K562 (cell line): ENCODE measurements around the gene PLCD1. TPM values are rescaled to one million over a fixed set of nuclear protein-coding genes. Genes with fewer than 3 reads are reported as not detected.

Source experiments
- ASH1L ChIP-seq: fragments of 450-650 bp; IDR thresholded peaks from 2 replicates; pipeline ENCODE4 v1.6.1; 2018; ENCODE audit warnings: borderline replicate concordance, mild to moderate bottlenecking, low read depth; ENCODE audit not compliant: partially characterized antibody
- POLR2G ChIP-seq: fragments of 200-400 bp; formaldehyde crosslinking; IDR thresholded peaks from 2 replicates; pipeline ENCODE4 v1.6.1; 2017; ENCODE audit warnings: low read depth, mild to moderate bottlenecking, antibody characterized with exemption, low read length, moderate library complexity
- RAD21 ChIP-seq, 2 experiments: fragments of 250-450 bp in 1 of 2; fragments of 450-650 bp in 1 of 2; sonication (Bioruptor Pico) in 1 of 2; formaldehyde crosslinking in 1 of 2; IDR thresholded peaks in 1 of 2; conservative IDR thresholded peaks in 1 of 2; 2 replicates each; pipeline versions ENCODE4 v1.4.0 to v1.8.0; 2020 to 2022; ENCODE audit warnings: mild to moderate bottlenecking in 2 of 2, moderate library complexity in 1 of 2
- SREBF2 ChIP-seq: sonication (generic); formaldehyde crosslinking; IDR thresholded peaks from 2 replicates; pipeline ENCODE4 v1.4.0; 2020; ENCODE audit warnings: mild to moderate bottlenecking, missing genetic modification reagents
- ZFP36 ChIP-seq: fragments of 150-350 bp; IDR thresholded peaks from 2 replicates; pipeline ENCODE4 v1.6.1; 2018; ENCODE audit warnings: low read length, low read depth; ENCODE audit not compliant: partially characterized antibody
- polyA plus RNA-seq, 8 experiments: library from polyadenylated mRNA; depleted of rRNA in 4 of 8; stranded (reverse) in 5 of 8; unstranded in 3 of 8; fragments of >200 nt; fragmentation: Nextera tagmentation in 2 of 8; fragmentation: Illumina TruSeq in 1 of 8; extraction: Ambion mirVana in 2 of 8; extraction: Trizol in 1 of 8; gene quantifications; 2 replicates each; pipeline versions ENCODE4 v1.2.1 to v1.2.3, GENCODE V29; 2011 to 2014; ENCODE audit warnings: inconsistent platforms in 1 of 8, missing spikeins in 1 of 8
- total RNA-seq, 7 experiments: library from RNA; depleted of rRNA in 6 of 7; stranded (reverse); fragments of >200 nt in 6 of 7; fragmentation: Illumina TruSeq in 2 of 7; extraction: Trizol in 2 of 7; gene quantifications; 2 replicates each; pipeline versions ENCODE4 v1.2.1 to v1.2.3, GENCODE V29; 2011 to 2021; ENCODE audit warnings: low replicate concordance in 1 of 7
- TF ChIP-seq, protein P1 (sequence below): fragments of 250-450 bp; sonication (Bioruptor Pico); IDR thresholded peaks from 2 replicates; pipeline ENCODE4 v1.5.0; 2021; ENCODE audit warnings: mild to moderate bottlenecking, moderate library complexity
- TF ChIP-seq, protein P2 (sequence below): fragments of 450-650 bp; formaldehyde crosslinking; IDR thresholded peaks from 2 replicates; pipeline ENCODE4 v1.4.0; 2020; ENCODE audit warnings: mild to moderate bottlenecking, moderate library complexity
- TF ChIP-seq, protein P3 (sequence below), 2 experiments: fragments of 450-650 bp; formaldehyde crosslinking in 1 of 2; IDR thresholded peaks; 2 replicates each; pipeline versions ENCODE4 v1.4.0 to v1.6.1; 2014 to 2020; ENCODE audit warnings: mild to moderate bottlenecking in 2 of 2, borderline replicate concordance in 1 of 2, low read depth in 1 of 2
- TF ChIP-seq, protein P4 (sequence below), 3 experiments: IDR thresholded peaks in 2 of 3; conservative IDR thresholded peaks in 1 of 3; 2 replicates each; pipeline ENCODE4 v1.5.1; 2011 to 2012; ENCODE audit warnings: low read length in 3 of 3, mild to moderate bottlenecking in 3 of 3, control low read depth in 2 of 3, improper control_type of control experiment in 1 of 3, inconsistent platforms in 1 of 3, low read depth in 1 of 3, mixed read lengths in 1 of 3, moderate library complexity in 1 of 3; ENCODE audit not compliant: insufficient read depth in 2 of 3
- TF ChIP-seq, protein P5 (sequence below): sonication (generic); formaldehyde crosslinking; IDR thresholded peaks from 2 replicates; pipeline ENCODE4 v1.9.0; 2022; ENCODE audit warnings: mild to moderate bottlenecking, missing genetic modification reagents

The PLCD1 gene
- total and polyA plus RNA-seq, 9 of the 15 experiments (the other 6 are each of a cell fraction or from before 2014, with no cell fraction given) = 5.4 to 209 (median 116) TPM

DNA sequence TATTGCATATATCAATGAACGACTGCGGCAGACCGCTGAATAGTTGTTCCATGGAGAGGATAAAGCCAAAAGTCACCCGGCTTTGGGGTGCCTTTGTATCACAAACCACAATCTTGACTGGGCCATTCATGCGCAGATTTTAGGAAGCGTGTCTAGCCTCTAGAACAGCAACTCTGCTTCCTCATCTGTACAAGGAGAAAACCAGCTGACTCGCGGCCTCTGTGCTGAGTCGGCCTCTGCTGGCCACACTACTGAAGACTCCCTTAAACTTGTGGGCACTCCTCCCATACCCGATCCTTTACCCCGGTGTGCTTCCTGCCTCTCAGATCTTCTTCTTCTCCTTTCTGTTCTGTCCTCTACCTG lies 10.4 kb upstream of the PLCD1 start (continued):
- TF ChIP-seq, protein P1, sequence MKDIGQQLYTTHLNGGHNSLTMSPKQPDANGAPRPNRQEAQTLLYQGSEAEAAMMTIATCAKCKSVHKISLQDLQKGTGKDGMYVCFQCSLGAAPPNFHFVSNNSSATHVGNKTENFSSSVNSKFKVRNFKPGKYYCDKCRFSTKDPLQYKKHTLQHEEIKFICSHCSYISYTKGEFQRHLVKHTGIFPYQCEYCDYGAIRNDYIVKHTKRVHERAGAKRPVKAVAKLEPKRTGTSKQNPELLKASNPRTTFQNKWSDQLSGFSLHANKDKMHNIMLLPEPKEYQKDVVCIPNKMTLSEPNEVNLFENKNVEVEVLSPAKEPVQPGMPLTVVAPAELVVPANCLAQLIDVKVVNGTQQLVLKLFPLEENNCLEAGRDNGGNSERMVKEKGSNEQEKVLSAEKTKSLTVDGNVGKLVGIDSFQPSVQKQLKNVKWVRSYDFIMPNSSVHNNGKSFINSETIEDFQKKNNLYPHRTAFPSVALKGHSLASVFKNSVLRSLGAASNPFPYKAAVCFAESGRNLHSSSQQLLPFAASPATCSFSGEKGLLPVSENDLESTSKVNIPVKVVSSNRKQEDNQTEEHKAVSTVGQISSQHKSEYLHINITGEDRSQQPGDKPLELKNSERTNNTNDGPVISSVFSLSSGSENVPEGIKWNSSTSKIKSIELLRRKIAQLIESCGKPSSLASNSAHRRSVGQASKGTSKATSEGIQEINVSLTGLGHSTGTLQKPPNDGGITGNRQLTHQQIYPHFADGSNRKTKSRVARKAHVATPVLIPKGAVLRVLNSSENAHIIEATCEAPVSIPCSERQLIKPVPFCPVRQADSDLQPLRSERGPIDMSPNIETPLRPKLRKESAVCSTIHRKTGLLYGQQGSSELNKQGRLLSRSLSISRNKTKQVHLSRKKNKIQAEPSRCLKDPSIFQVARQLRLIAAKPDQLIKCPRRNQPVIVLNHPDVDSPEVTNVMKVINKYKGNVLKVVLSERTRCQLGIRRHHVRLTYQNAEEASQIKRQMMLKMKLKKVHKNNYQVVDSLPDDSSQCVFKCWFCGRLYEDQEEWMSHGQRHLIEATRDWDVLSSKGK (CRISPR knock-in tag) = no peak
- TF ChIP-seq, protein P2, sequence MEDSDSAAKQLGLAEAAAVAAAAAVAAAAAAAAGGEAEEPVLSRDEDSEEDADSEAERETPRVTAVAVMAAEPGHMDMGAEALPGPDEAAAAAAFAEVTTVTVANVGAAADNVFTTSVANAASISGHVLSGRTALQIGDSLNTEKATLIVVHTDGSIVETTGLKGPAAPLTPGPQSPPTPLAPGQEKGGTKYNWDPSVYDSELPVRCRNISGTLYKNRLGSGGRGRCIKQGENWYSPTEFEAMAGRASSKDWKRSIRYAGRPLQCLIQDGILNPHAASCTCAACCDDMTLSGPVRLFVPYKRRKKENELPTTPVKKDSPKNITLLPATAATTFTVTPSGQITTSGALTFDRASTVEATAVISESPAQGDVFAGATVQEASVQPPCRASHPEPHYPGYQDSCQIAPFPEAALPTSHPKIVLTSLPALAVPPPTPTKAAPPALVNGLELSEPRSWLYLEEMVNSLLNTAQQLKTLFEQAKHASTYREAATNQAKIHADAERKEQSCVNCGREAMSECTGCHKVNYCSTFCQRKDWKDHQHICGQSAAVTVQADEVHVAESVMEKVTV = 0 out of 2 replicates have a peak, but pooled peaks have one; percentile 35
- TF ChIP-seq ZFP36 (peak; percentile 51), ASH1L (no peak), POLR2G (no peak), RAD21 (CRISPR knock-in tag; conservative IDR thresholded peaks at IDR 0.05 in 1 of 2, IDR thresholded peaks at IDR 0.05 in 1 of 2) (peak; percentile 73 to 74), SREBF2 (CRISPR knock-in tag) (no peak)
- TF ChIP-seq, protein P3, sequence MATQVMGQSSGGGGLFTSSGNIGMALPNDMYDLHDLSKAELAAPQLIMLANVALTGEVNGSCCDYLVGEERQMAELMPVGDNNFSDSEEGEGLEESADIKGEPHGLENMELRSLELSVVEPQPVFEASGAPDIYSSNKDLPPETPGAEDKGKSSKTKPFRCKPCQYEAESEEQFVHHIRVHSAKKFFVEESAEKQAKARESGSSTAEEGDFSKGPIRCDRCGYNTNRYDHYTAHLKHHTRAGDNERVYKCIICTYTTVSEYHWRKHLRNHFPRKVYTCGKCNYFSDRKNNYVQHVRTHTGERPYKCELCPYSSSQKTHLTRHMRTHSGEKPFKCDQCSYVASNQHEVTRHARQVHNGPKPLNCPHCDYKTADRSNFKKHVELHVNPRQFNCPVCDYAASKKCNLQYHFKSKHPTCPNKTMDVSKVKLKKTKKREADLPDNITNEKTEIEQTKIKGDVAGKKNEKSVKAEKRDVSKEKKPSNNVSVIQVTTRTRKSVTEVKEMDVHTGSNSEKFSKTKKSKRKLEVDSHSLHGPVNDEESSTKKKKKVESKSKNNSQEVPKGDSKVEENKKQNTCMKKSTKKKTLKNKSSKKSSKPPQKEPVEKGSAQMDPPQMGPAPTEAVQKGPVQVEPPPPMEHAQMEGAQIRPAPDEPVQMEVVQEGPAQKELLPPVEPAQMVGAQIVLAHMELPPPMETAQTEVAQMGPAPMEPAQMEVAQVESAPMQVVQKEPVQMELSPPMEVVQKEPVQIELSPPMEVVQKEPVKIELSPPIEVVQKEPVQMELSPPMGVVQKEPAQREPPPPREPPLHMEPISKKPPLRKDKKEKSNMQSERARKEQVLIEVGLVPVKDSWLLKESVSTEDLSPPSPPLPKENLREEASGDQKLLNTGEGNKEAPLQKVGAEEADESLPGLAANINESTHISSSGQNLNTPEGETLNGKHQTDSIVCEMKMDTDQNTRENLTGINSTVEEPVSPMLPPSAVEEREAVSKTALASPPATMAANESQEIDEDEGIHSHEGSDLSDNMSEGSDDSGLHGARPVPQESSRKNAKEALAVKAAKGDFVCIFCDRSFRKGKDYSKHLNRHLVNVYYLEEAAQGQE (IDR thresholded peaks at IDR 0.05; ENCODE audit: borderline replicate concordance) = peak; percentile 68; the same call in 1 of the 2 replicates
- TF ChIP-seq, protein P3 (CRISPR knock-in tag; IDR thresholded peaks at IDR 0.05; ENCODE audit: low read depth) = no peak
- TF ChIP-seq, protein P4, sequence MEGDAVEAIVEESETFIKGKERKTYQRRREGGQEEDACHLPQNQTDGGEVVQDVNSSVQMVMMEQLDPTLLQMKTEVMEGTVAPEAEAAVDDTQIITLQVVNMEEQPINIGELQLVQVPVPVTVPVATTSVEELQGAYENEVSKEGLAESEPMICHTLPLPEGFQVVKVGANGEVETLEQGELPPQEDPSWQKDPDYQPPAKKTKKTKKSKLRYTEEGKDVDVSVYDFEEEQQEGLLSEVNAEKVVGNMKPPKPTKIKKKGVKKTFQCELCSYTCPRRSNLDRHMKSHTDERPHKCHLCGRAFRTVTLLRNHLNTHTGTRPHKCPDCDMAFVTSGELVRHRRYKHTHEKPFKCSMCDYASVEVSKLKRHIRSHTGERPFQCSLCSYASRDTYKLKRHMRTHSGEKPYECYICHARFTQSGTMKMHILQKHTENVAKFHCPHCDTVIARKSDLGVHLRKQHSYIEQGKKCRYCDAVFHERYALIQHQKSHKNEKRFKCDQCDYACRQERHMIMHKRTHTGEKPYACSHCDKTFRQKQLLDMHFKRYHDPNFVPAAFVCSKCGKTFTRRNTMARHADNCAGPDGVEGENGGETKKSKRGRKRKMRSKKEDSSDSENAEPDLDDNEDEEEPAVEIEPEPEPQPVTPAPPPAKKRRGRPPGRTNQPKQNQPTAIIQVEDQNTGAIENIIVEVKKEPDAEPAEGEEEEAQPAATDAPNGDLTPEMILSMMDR (IDR thresholded peaks at IDR 0.05 in 2 of 3, conservative IDR thresholded peaks at IDR 0.05 in 1 of 3; ENCODE audit: insufficient read depth in 2 of 3, low read depth in 1 of 3, low read length in 3 of 3) = peak; percentile 57 to 73 (median 60)
- TF ChIP-seq, protein P5, sequence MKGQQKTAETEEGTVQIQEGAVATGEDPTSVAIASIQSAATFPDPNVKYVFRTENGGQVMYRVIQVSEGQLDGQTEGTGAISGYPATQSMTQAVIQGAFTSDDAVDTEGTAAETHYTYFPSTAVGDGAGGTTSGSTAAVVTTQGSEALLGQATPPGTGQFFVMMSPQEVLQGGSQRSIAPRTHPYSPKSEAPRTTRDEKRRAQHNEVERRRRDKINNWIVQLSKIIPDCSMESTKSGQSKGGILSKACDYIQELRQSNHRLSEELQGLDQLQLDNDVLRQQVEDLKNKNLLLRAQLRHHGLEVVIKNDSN = no peak
